ENCODE data around the gene DNAJC7.

DNA sequence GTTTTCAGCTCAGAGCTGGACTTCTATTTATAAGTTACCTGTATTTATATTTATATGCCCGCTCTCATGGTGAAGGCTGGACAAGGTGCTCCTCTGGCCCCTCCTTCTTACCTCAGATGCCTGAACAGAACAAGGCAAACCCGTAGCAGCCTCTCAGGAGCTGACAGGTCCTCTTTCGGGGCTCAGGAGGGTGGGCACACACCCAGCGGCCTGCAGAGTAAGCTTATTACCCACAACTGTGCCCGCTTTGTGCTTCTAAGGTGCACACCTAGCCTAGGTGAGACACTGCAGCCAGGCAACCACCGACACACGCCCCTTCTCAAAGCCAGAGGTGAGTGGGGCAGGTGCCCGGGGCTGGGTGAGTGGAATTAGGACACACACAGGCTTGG lies 7.9 kb upstream of the DNAJC7 start:
- TF ChIP-seq, protein P1, sequence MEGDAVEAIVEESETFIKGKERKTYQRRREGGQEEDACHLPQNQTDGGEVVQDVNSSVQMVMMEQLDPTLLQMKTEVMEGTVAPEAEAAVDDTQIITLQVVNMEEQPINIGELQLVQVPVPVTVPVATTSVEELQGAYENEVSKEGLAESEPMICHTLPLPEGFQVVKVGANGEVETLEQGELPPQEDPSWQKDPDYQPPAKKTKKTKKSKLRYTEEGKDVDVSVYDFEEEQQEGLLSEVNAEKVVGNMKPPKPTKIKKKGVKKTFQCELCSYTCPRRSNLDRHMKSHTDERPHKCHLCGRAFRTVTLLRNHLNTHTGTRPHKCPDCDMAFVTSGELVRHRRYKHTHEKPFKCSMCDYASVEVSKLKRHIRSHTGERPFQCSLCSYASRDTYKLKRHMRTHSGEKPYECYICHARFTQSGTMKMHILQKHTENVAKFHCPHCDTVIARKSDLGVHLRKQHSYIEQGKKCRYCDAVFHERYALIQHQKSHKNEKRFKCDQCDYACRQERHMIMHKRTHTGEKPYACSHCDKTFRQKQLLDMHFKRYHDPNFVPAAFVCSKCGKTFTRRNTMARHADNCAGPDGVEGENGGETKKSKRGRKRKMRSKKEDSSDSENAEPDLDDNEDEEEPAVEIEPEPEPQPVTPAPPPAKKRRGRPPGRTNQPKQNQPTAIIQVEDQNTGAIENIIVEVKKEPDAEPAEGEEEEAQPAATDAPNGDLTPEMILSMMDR (IDR thresholded peaks at IDR 0.05): no peak
- no peak for TF ChIP-seq POLR2AphosphoS5 (IDR thresholded peaks at IDR 0.05)
- no peak for TF ChIP-seq POLR2A (IDR thresholded peaks at IDR 0.05)
